HL-60 (cell line): ENCODE data around the gene EPN2.

Experiments used
- DNase-seq, 2 experiments: peaks; one replicate each; pipeline ENCODE4 v3.0.0-alpha.2; 2010 to 2020; ENCODE audit warnings: low read depth in 1 of 2, low spot score in 1 of 2
- H3K27ac ChIP-seq: fragments of 250-450 bp; sonication (Bioruptor Pico); replicated peaks from 2 replicates; pipeline ENCODE4 v1.5.1; 2020; ENCODE audit warnings: mild to moderate bottlenecking, moderate library complexity
- H3K27me3 ChIP-seq: fragments of 250-450 bp; sonication (Bioruptor Pico); 2 replicates; pipeline ENCODE4 v1.5.1; 2021; ENCODE audit warnings: mild to moderate bottlenecking, moderate library complexity; ENCODE audit not compliant: insufficient read depth, poor library complexity, severe bottlenecking
- H3K4me3 ChIP-seq: replicated peaks from 2 replicates; pipeline ENCODE4 v1.5.1; 2011; ENCODE audit warnings: mild to moderate bottlenecking, control low read depth, low read length; ENCODE audit not compliant: insufficient read depth
- CTCF ChIP-seq: IDR thresholded peaks from one replicate; pipeline ENCODE4 v1.5.1; 2011; ENCODE audit warnings: low read length, control low read depth, inconsistent platforms; ENCODE audit not compliant: insufficient read depth
- GABPA ChIP-seq: IDR thresholded peaks from 2 replicates; pipeline ENCODE4 v1.6.1; 2012; ENCODE audit warnings: low read depth
- POLR2AphosphoS5 ChIP-seq: IDR thresholded peaks from 2 replicates; pipeline ENCODE4 v1.6.1; 2012; ENCODE audit warnings: low read depth
- SPI1 ChIP-seq: IDR thresholded peaks from 2 replicates; pipeline ENCODE4 v1.6.1; 2012; ENCODE audit warnings: low read depth, mild to moderate bottlenecking, borderline replicate concordance
- TF ChIP-seq, protein P1 (sequence below): IDR thresholded peaks from 2 replicates; pipeline ENCODE4 v1.6.1; 2012; ENCODE audit warnings: low read depth; ENCODE audit not compliant: insufficient replicate concordance

Gene EPN2

DNA sequence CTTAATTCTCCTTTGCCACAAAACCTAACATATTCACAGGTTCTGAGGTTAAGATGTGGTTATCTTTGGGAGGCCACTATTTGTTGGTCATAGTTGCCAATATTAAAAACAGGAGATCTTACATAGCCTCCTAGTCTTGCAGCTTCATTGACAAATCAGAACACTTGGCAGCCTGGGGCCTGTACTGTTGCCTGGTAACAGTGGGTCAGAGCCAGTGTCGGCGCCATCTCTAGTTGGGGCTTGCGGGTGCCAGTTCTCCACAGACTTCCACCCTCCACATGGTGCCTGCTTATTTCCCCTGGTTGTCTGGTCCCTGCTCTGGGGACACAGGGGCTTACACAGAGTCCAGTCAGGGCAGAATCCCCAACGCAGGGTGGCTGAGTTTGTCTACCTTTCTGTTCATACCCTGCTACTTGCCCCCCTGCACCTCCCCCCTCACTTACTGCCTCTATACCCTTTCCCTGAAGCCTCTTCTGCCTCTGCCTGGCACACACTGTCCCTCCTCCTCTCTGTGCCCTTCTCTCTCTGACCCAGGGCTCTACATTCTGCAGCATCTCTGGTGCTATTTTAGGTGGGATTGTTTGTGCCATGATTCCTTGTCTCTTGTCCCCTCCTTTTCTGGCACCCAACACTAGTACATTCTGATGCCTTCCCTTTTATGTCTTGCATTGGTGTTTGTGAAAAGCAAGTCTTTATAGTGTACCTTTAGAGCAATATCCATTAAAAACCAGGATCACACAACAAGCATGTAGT lies 13.4 kb downstream of the EPN2 start:
- DNase-seq = no peak
- H3K27me3 ChIP-seq = no peaks in the 10 kb centered on the region
- TF ChIP-seq GABPA = no peak
- no peak for TF ChIP-seq SPI1
- no peak for TF ChIP-seq CTCF
- no peak overlapping the region for H3K27ac ChIP-seq
- no peak overlapping the region for H3K4me3 ChIP-seq

DNA sequence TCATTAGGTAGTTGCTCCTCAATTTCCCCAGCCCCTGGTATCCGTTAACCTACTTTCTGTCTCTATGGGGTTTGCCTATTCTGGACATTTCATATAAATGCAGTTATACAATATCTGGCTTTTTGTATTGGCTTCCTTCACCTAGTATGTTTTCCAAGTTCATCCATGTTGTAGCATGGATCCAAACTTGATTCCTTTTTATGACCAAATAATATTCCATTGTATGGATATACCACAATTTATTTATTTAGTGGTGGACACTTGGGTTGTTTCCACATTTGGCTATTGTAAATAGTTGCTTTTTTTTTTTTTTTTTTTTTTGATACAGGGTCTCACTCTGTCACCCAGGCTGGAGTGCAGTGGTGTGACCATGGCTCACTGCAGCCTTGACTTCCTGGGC lies 15.9 kb downstream of the EPN2 start:
- DNase-seq = no peak
- H3K27me3 ChIP-seq = no peaks in the 10 kb centered on the region
- no peak overlapping the region for H3K27ac ChIP-seq
- no peak overlapping the region for H3K4me3 ChIP-seq
- TF ChIP-seq POLR2AphosphoS5 = no peak
- TF ChIP-seq GABPA = no peak
- TF ChIP-seq CTCF = no peak
- TF ChIP-seq, protein P1, sequence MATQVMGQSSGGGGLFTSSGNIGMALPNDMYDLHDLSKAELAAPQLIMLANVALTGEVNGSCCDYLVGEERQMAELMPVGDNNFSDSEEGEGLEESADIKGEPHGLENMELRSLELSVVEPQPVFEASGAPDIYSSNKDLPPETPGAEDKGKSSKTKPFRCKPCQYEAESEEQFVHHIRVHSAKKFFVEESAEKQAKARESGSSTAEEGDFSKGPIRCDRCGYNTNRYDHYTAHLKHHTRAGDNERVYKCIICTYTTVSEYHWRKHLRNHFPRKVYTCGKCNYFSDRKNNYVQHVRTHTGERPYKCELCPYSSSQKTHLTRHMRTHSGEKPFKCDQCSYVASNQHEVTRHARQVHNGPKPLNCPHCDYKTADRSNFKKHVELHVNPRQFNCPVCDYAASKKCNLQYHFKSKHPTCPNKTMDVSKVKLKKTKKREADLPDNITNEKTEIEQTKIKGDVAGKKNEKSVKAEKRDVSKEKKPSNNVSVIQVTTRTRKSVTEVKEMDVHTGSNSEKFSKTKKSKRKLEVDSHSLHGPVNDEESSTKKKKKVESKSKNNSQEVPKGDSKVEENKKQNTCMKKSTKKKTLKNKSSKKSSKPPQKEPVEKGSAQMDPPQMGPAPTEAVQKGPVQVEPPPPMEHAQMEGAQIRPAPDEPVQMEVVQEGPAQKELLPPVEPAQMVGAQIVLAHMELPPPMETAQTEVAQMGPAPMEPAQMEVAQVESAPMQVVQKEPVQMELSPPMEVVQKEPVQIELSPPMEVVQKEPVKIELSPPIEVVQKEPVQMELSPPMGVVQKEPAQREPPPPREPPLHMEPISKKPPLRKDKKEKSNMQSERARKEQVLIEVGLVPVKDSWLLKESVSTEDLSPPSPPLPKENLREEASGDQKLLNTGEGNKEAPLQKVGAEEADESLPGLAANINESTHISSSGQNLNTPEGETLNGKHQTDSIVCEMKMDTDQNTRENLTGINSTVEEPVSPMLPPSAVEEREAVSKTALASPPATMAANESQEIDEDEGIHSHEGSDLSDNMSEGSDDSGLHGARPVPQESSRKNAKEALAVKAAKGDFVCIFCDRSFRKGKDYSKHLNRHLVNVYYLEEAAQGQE = no peak
- no peak for TF ChIP-seq SPI1

- Histone ChIP-seq H3K4me3 (no peak overlapping the region), H3K27me3 (no peaks in the 10 kb centered on the region), H3K27ac (no peak overlapping the region)
- no peak for DNase-seq
- TF ChIP-seq, protein P1 = no peak
- TF ChIP-seq POLR2AphosphoS5 = no peak
These were observed 17.5 kb downstream of the EPN2 start for GRCh38 chr17:19254651-19255050.

GRCh38 chr17:19255279-19255678 lies 18.1 kb downstream of the EPN2 start:
- no peaks in the 10 kb centered on the region for H3K27me3 ChIP-seq
- DNase-seq = no peak
- no peak overlapping the region for H3K4me3 ChIP-seq
- TF ChIP-seq, protein P1 = no peak
- no peak for TF ChIP-seq POLR2AphosphoS5
- no peak for TF ChIP-seq SPI1
- TF ChIP-seq GABPA = no peak
- TF ChIP-seq CTCF = no peak
- H3K27ac ChIP-seq = no peak overlapping the region
